Adipose tissue (tissue), 3 donors: Measurements from ENCODE around the gene TPSB2. TPM values are rescaled to one million over a fixed set of nuclear protein-coding genes. Genes with fewer than 3 reads are reported as not detected.
"Not testable (repeated sequence)": the region's sequence is repeated elsewhere in the genome, so short reads cannot be mapped to it uniquely, and the experiment has no call there.

Source experiments
- H3K27ac ChIP-seq: one replicate; pipeline ENCODE4 v1.5.1; 2013; ENCODE audit warnings: low read depth, low read length
- WGBS, 3 donors: extraction: QIAGEN DNeasy Blood & Tissue Kit; methylation state at CpG; one replicate each; pipeline ENCODE4 v1.1.7; 2013; 5-methylcytosine and 5-hydroxymethylcytosine counted together
- polyA plus RNA-seq, 3 donors: library from polyadenylated mRNA; stranded (reverse); fragments of 200-250 nt; gene quantifications; one replicate each; pipeline ENCODE4 v1.2.3, GENCODE V29; 2013
- donor health status: healthy with polysubstance abuse.
- donor health status: Bipolar disorder and iron deficiency.
- donor health status: healthy.

The TPSB2 gene
- polyA plus RNA-seq: 10 to 100 TPM in 2 of 3 donors, 1 to 10 TPM in 1; 8.0 to 26.3 (median 18.4) TPM

GRCh38 chr16:1230084-1230470, at the start of gene TPSB2:
Gene TPSB2 (minus strand): TSS chr16:1230184. CDS start chr16:1229951, 233 bp downstream.
- WGBS, 3 donors: 61 to 82% methylated on average over 3 to 5 of the region's 11 CpGs; no CpG with 5 or more reads in 1 of the 3 donors

GRCh38 chr16:1279081-1279944, 49.3 kb upstream of the TPSB2 start:
- H3K27ac ChIP-seq: no peak overlapping the region
- WGBS, 3 donors: 73 to 77% (median 76%) methylated on average over 28 to 30 of the region's 30 CpGs

More at GRCh38 chr16:1230084-1230470, at the start of gene TPSB2:
- not testable (repeated sequence) for H3K27ac ChIP-seq

- WGBS, 3 donors: 7 to 12% (median 11%) methylated on average over 18 of the region's 18 CpGs
- H3K27ac ChIP-seq: no peak overlapping the region
Measured at GRCh38 chr16:1278477-1278876, 48.5 kb upstream of the TPSB2 start.

- 36% methylated on average over 20 to 21 of the region's 21 CpGs for WGBS, 3 donors
- no peak overlapping the region for H3K27ac ChIP-seq
Measured at GRCh38 chr16:1277617-1278282, 47.8 kb upstream of the TPSB2 start.

- H3K27ac ChIP-seq: no peak overlapping the region
- WGBS, 3 donors: 70 to 75% (median 72%) methylated on average over 19 of the region's 19 CpGs
Measured at GRCh38 chr16:1277151-1277598, 47.2 kb upstream of the TPSB2 start.

- WGBS, 3 donors: 72 to 84% (median 80%) methylated on average over 9 to 14 of the region's 14 CpGs
- no peak overlapping the region for H3K27ac ChIP-seq
Measured at GRCh38 chr16:1276580-1276878, 46.5 kb upstream of the TPSB2 start.

GRCh38 chr16:1275791-1276579, 46.0 kb upstream of the TPSB2 start:
- H3K27ac ChIP-seq: no peak overlapping the region
- WGBS, 3 donors: 52 to 73% (median 67%) methylated on average over 29 to 30 of the region's 30 CpGs

GRCh38 chr16:1274767-1275166, 44.8 kb upstream of the TPSB2 start:
- WGBS, 3 donors: 93 to 96% (median 95%) methylated on average over 7 of the region's 7 CpGs

GRCh38 chr16:1273816-1274215, 43.8 kb upstream of the TPSB2 start:
- H3K27ac ChIP-seq: no peak overlapping the region
- WGBS, 3 donors: 90 to 95% (median 92%) methylated on average over 15 of the region's 15 CpGs

More at GRCh38 chr16:1274767-1275166, 44.8 kb upstream of the TPSB2 start:
- no peak overlapping the region for H3K27ac ChIP-seq

GRCh38 chr16:1272453-1273198, 42.6 kb upstream of the TPSB2 start:
- WGBS, 3 donors: 71 to 78% (median 71%) methylated on average over 9 of the region's 9 CpGs

GRCh38 chr16:1271724-1272413, 41.9 kb upstream of the TPSB2 start:
- H3K27ac ChIP-seq: not testable (repeated sequence)
- 7 to 23% (median 19%) methylated on average over 18 to 19 of the region's 19 CpGs for WGBS, 3 donors

More at GRCh38 chr16:1272453-1273198, 42.6 kb upstream of the TPSB2 start:
- no peak overlapping the region for H3K27ac ChIP-seq

GRCh38 chr16:1271380-1271723, 41.4 kb upstream of the TPSB2 start:
- no peak overlapping the region for H3K27ac ChIP-seq
- 62 to 87% (median 78%) methylated on average over 12 of the region's 12 CpGs for WGBS, 3 donors

GRCh38 chr16:1269418-1269817, 39.4 kb upstream of the TPSB2 start:
- H3K27ac ChIP-seq: not testable (repeated sequence)
- WGBS, 3 donors: 92 to 95% (median 95%) methylated on average over 7 of the region's 7 CpGs

GRCh38 chr16:1265826-1266225, 35.8 kb upstream of the TPSB2 start:
- H3K27ac ChIP-seq: no peak overlapping the region
- WGBS, 3 donors: 86 to 88% (median 88%) methylated on average over 19 of the region's 19 CpGs

GRCh38 chr16:1265090-1265630, 35.2 kb upstream of the TPSB2 start:
- WGBS, 3 donors: 73 to 84% (median 81%) methylated on average over 13 of the region's 13 CpGs
- H3K27ac ChIP-seq: no peak overlapping the region

GRCh38 chr16:1264345-1265089, 34.5 kb upstream of the TPSB2 start:
- H3K27ac ChIP-seq: no peak overlapping the region
- 91 to 97% (median 95%) methylated on average over 16 of the region's 16 CpGs for WGBS, 3 donors
